K562 (cell line): ENCODE data around the gene NEDD4. TPM values are rescaled to one million over a fixed set of nuclear protein-coding genes. Genes with fewer than 3 reads are reported as not detected.

Source experiments
- ATAC-seq: fragments of 200-7000 bp; cut with Tn5 transposase; 3 replicates; pipeline ENCODE4 v1.9.1; 2020; ENCODE audit warnings: moderate library complexity
- BruUV-seq: library from RNA; stranded (reverse); fragments of 400-500 nt; replicated peaks from 2 replicates; lab custom pipeline; 2021; lab: Mats Ljungman, UMichigan
- CTCF ChIA-PET: fragments of 300-600 bp; formaldehyde crosslinking; extraction: SDS; loops from one replicate; lab custom pipeline; 2021; ENCODE audit warnings: low intra/inter-chr PET ratio; lab: Yijun Ruan, JAX
- POLR2A ChIA-PET: fragments of 300-600, 350-650 bp; sonication (Branson Sonifier 250); formaldehyde crosslinking; extraction: SDS; loops from one replicate; lab custom pipeline; 2021; ENCODE audit warnings: antibody characterized with exemption, inconsistent platforms; lab: Yijun Ruan, JAX
- DNase-seq, 4 experiments: peaks; one replicate each; pipeline versions ENCODE4 v3.0.0 to v3.0.0-alpha.2; 2011 to 2018; ENCODE audit warnings: low spot score in 3 of 4, mixed read lengths in 3 of 4; ENCODE audit errors: extremely low read depth in 1 of 4
- FAIRE-seq: peaks from 2 replicates; lab custom pipeline; 2011; peaks lifted over from hg19 to GRCh38; lab: Jason Lieb, UNC
- H2AFZ ChIP-seq: 2 replicates; pipeline ENCODE4 v1.6.0; 2011; ENCODE audit warnings: low read depth, low read length, control low read depth, inconsistent platforms
- H3K27ac ChIP-seq: fragments of 200-600 bp; 3 replicates; pipeline ENCODE4 v1.8.0; 2011; ENCODE audit warnings: low read depth, mild to moderate bottlenecking, control low read depth, inconsistent platforms, low read length, moderate library complexity, mixed read lengths; ENCODE audit errors: extremely low read depth
- H3K27me3 ChIP-seq, 2 experiments: fragments of 300-600 bp in 1 of 2; 2 replicates in 1 of 2; 3 replicates in 1 of 2; pipeline versions ENCODE4 v1.6.0 to v1.8.0; 2011; ENCODE audit warnings: inconsistent platforms in 2 of 2, low read length in 2 of 2, mild to moderate bottlenecking in 1 of 2, mixed read lengths in 1 of 2, moderate library complexity in 1 of 2; ENCODE audit not compliant: control insufficient read depth in 2 of 2, insufficient read depth in 2 of 2
- H3K36me3 ChIP-seq: fragments of 300-600 bp; 3 replicates; pipeline ENCODE4 v1.8.0; 2011; ENCODE audit warnings: mild to moderate bottlenecking, low read length, inconsistent platforms; ENCODE audit not compliant: control insufficient read depth, insufficient read depth
- H3K4me1 ChIP-seq, 2 experiments: fragments of 200-600 bp in 1 of 2; replicated peaks in 1 of 2; 2 replicates in 1 of 2; 3 replicates in 1 of 2; pipeline versions ENCODE4 v1.5.1 to v1.8.0; 2011; ENCODE audit warnings: inconsistent platforms in 2 of 2, low read length in 2 of 2, mild to moderate bottlenecking in 1 of 2, mixed read lengths in 1 of 2, moderate library complexity in 1 of 2; ENCODE audit not compliant: control insufficient read depth in 2 of 2, insufficient read depth in 2 of 2
- H3K4me2 ChIP-seq: 2 replicates; pipeline ENCODE4 v1.6.1; 2011; ENCODE audit warnings: low read length, control low read depth, inconsistent platforms, mixed read lengths; ENCODE audit not compliant: insufficient read depth
- H3K4me3 ChIP-seq: fragments of 200-600 bp; sonication (generic), shearing (Covaris generic); 2 replicates; pipeline ENCODE4 v1.5.1; 2016; ENCODE audit warnings: control low read depth, inconsistent platforms
- H3K79me2 ChIP-seq: fragments of 200-600 bp; 3 replicates; pipeline ENCODE4 v1.8.0; 2011; ENCODE audit warnings: low read length, inconsistent platforms; ENCODE audit not compliant: control insufficient read depth, insufficient read depth
- H3K9ac ChIP-seq, 2 experiments: 2 replicates each; pipeline versions ENCODE4 v1.6.0 to v1.6.1; 2011; ENCODE audit warnings: low read depth in 2 of 2, low read length in 2 of 2, control low read depth in 1 of 2, inconsistent platforms in 1 of 2, mild to moderate bottlenecking in 1 of 2, mixed read lengths in 1 of 2; ENCODE audit not compliant: insufficient read depth in 1 of 2
- H3K9me1 ChIP-seq: one replicate; pipeline ENCODE4 v1.6.0; 2011; ENCODE audit warnings: inconsistent platforms, mild to moderate bottlenecking, low read length, moderate library complexity; ENCODE audit not compliant: control insufficient read depth, insufficient read depth
- H3K9me3 ChIP-seq: replicated peaks from 2 replicates; pipeline ENCODE4 v1.5.1; 2011; ENCODE audit warnings: low read depth, low read length, inconsistent platforms; ENCODE audit not compliant: control insufficient read depth, insufficient read depth
- H4K20me1 ChIP-seq: replicated peaks from 2 replicates; pipeline ENCODE4 v1.6.1; 2011; ENCODE audit warnings: low read length, inconsistent platforms, mixed read lengths; ENCODE audit not compliant: control insufficient read depth, insufficient read depth
- BCOR ChIP-seq: fragments of 450-650 bp; IDR thresholded peaks from 2 replicates; pipeline ENCODE4 v1.6.1; 2016
- CBFA2T2 ChIP-seq: fragments of 450-650 bp; conservative IDR thresholded peaks from 2 replicates; pipeline ENCODE4 v1.6.1; 2017; ENCODE audit warnings: mild to moderate bottlenecking
- CSDE1 ChIP-seq, 2 experiments: fragments of 450-650 bp; IDR thresholded peaks; 2 replicates each; pipeline ENCODE4 v1.6.1; 2016; ENCODE audit warnings: mild to moderate bottlenecking in 1 of 2
- CTCFL ChIP-seq: IDR thresholded peaks from 2 replicates; pipeline ENCODE4 v1.6.1; 2011; ENCODE audit warnings: borderline replicate concordance, low read depth, mild to moderate bottlenecking, moderate library complexity, low read length; ENCODE audit not compliant: insufficient read depth, poor library complexity, severe bottlenecking
- DNMT1 ChIP-seq: fragments of 450-650 bp; IDR thresholded peaks from 2 replicates; pipeline ENCODE4 v1.6.1; 2016; ENCODE audit warnings: antibody characterized with exemption, mild to moderate bottlenecking
- DPF2 ChIP-seq: fragments of 450-650 bp; IDR thresholded peaks from 2 replicates; pipeline ENCODE4 v1.6.1; 2016
- ELK3 ChIP-seq: fragments of 450-650 bp; formaldehyde crosslinking; IDR thresholded peaks from 2 replicates; pipeline ENCODE4 v1.4.0; 2020; ENCODE audit warnings: mild to moderate bottlenecking
- GTF2B ChIP-seq: IDR thresholded peaks from 2 replicates; pipeline ENCODE4 v1.6.1; 2011; ENCODE audit not compliant: insufficient read length; ENCODE audit errors: extremely low read depth
- KHSRP ChIP-seq: fragments of 450-650 bp; IDR thresholded peaks from 2 replicates; pipeline ENCODE4 v1.6.1; 2017
- PRPF4 ChIP-seq: fragments of 200-400 bp; formaldehyde crosslinking; IDR thresholded peaks from one replicate; pipeline ENCODE4 v1.6.1; 2017; ENCODE audit warnings: low read length, low read depth, mild to moderate bottlenecking; ENCODE audit not compliant: insufficient read depth, poor library complexity, severe bottlenecking
- SMARCC2 ChIP-seq: fragments of 450-650 bp; IDR thresholded peaks from 2 replicates; pipeline ENCODE4 v1.6.1; 2017; ENCODE audit warnings: antibody characterized with exemption, moderate library complexity, mild to moderate bottlenecking, low read depth
- TCF7L2 ChIP-seq: fragments of 150-350 bp; IDR thresholded peaks from 2 replicates; pipeline ENCODE4 v1.6.1; 2016; ENCODE audit warnings: low read depth, mild to moderate bottlenecking, low read length, moderate library complexity
- ZBTB34 ChIP-seq: fragments of 250-450 bp; sonication (Bioruptor Pico); IDR thresholded peaks from 2 replicates; pipeline ENCODE4 v1.8.0; 2021; ENCODE audit warnings: mild to moderate bottlenecking, moderate library complexity
- ZKSCAN1 ChIP-seq: fragments of 150-350 bp; IDR thresholded peaks from 2 replicates; pipeline ENCODE4 v1.6.1; 2016; ENCODE audit warnings: low read depth, low read length
- ZNF445 ChIP-seq: fragments of 250-450 bp; sonication (Bioruptor Pico); IDR thresholded peaks from 2 replicates; pipeline ENCODE4 v1.4.0; 2020; ENCODE audit warnings: low read depth, mild to moderate bottlenecking, moderate library complexity
- WGBS: fragments of 100-300 bp; shearing (Covaris generic); methylation state at CpG from one replicate; pipeline ENCODE4 v1.1.6; 2016; ENCODE audit warnings: low coverage, mixed read lengths; ENCODE audit not compliant: insufficient coverage; ENCODE audit errors: missing lambda C conversion rate; 5-methylcytosine and 5-hydroxymethylcytosine counted together
- in situ Hi-C: fragments of 300-500 bp; cut with MboI; formaldehyde crosslinking; loops from 4 replicates; pipeline ENCODE4 v1.15.0; 2018; ENCODE audit warnings: inconsistent platforms, mixed read lengths
- intact Hi-C: fragments of 100-400 bp; cut with micrococcal nuclease; formaldehyde crosslinking; loops from 2 replicates; pipeline ENCODE4 v1.14.2; 2022
- polyA plus RNA-seq, 8 experiments: library from polyadenylated mRNA; depleted of rRNA in 4 of 8; stranded (reverse) in 5 of 8; unstranded in 3 of 8; fragments of >200 nt; fragmentation: Nextera tagmentation in 2 of 8; fragmentation: Illumina TruSeq in 1 of 8; extraction: Ambion mirVana in 2 of 8; extraction: Trizol in 1 of 8; gene quantifications; 2 replicates each; pipeline versions ENCODE4 v1.2.1 to v1.2.3, GENCODE V29; 2011 to 2014; ENCODE audit warnings: inconsistent platforms in 1 of 8, missing spikeins in 1 of 8
- total RNA-seq, 7 experiments: library from RNA; depleted of rRNA in 6 of 7; stranded (reverse); fragments of >200 nt in 6 of 7; fragmentation: Illumina TruSeq in 2 of 7; extraction: Trizol in 2 of 7; gene quantifications; 2 replicates each; pipeline versions ENCODE4 v1.2.1 to v1.2.3, GENCODE V29; 2011 to 2021; ENCODE audit warnings: low replicate concordance in 1 of 7

The NEDD4 gene
- total and polyA plus RNA-seq, 9 of the 15 experiments (the other 6 are each of a cell fraction or from before 2014, with no cell fraction given), result 7.2 to 23.7 (median 17.3) TPM

GRCh38 chr15:55899537-55899936 is 93.9 kb downstream of the NEDD4 start:
- no peak overlapping the region for H3K4me2 ChIP-seq
- BruUV-seq, result no TSS peak
- no peak overlapping the region for H2AFZ ChIP-seq
- intact Hi-C loops (no loop called here), in situ Hi-C loops (no loop called here)
- H3K9me3 ChIP-seq, result no peaks in the 10 kb centered on the region
- ChIA-PET CTCF (no interaction called here), POLR2A (interaction anchor here (0.8 kb wide), 1 partner anchor 46 kb away, joined by 3 read pairs; no protein-coding TSS in a partner anchor)
- TF ChIP-seq ZNF445 (no peak), ZBTB34 (CRISPR knock-in tag) (no peak), ZKSCAN1 (no peak), PRPF4 (no peak), KHSRP (no peak), CBFA2T2 (no peak), CTCFL (no peak), TCF7L2 (no peak), SMARCC2 (no peak), ELK3 (CRISPR knock-in tag) (no peak), BCOR (no peak), CSDE1 (IDR thresholded peaks at IDR 0.05) (no peak), DNMT1 (no peak), DPF2 (no peak), GTF2B (no peak)
- no peak overlapping the region for H3K27ac ChIP-seq
- 0 out of 3 replicates have a peak, but pooled peaks cover 1% of the 10 kb centered on the region for H3K36me3 ChIP-seq
- no peaks in the 10 kb centered on the region for H3K9me1 ChIP-seq
- WGBS, result 31% methylated on average over 1 of the region's 1 CpG
- no peak overlapping the region for H3K9ac ChIP-seq
- no peaks in the 10 kb centered on the region for H3K27me3 ChIP-seq
- H3K4me1 ChIP-seq, result peaks cover 0 to 6% of the 10 kb centered on the region in 2 experiments; a peak in 3 of 5 replicates
- no peaks in the 10 kb centered on the region for H3K79me2 ChIP-seq
- no peak for ATAC-seq
- FAIRE-seq, result no peak
- no peak overlapping the region for H3K4me3 ChIP-seq
- DNase-seq, result no peak
- no peaks in the 10 kb centered on the region for H4K20me1 ChIP-seq
